Loucy (cell line): ENCODE results near the gene MOGAT3.
A peak's percentile ranks its signal among the peaks of the same experiment; 100 is the strongest.

ENCODE experiments used
- H2AFZ ChIP-seq: fragments of 200-600 bp; sonication (generic); 2 replicates; pipeline ENCODE4 v1.6.0; 2016; ENCODE audit warnings: antibody characterized with exemption, mild to moderate bottlenecking, low read length, moderate library complexity
- H3F3A ChIP-seq: fragments of 200-600 bp; 2 replicates; pipeline ENCODE4 v1.6.0; 2016; ENCODE audit warnings: antibody characterized with exemption, low read depth, mild to moderate bottlenecking
- H3K27me3 ChIP-seq: fragments of 200-600 bp; sonication (generic); 2 replicates; pipeline ENCODE4 v1.6.1; 2014; ENCODE audit warnings: low read length, mild to moderate bottlenecking; ENCODE audit not compliant: insufficient read depth, poor library complexity, severe bottlenecking
- H3K36me3 ChIP-seq: fragments of 200-600 bp; sonication (generic); 2 replicates; pipeline ENCODE4 v1.6.1; 2016; ENCODE audit warnings: low read length; ENCODE audit not compliant: insufficient read depth
- H3K4me1 ChIP-seq: fragments of 200-600 bp; sonication (generic); 2 replicates; pipeline ENCODE4 v1.5.1; 2014; ENCODE audit warnings: low read length, mild to moderate bottlenecking; ENCODE audit not compliant: insufficient read depth, poor library complexity, severe bottlenecking
- H3K4me2 ChIP-seq: fragments of 200-600 bp; sonication (generic); 2 replicates; pipeline ENCODE4 v1.6.0; 2014; ENCODE audit warnings: antibody characterized with exemption, low read length, low read depth, mild to moderate bottlenecking; ENCODE audit not compliant: poor library complexity, severe bottlenecking
- H3K4me3 ChIP-seq: fragments of 200-600 bp; sonication (generic); 2 replicates; pipeline ENCODE4 v1.5.1; 2014; ENCODE audit warnings: low read length, mild to moderate bottlenecking, mixed read lengths; ENCODE audit not compliant: poor library complexity, severe bottlenecking
- H3K79me2 ChIP-seq: fragments of 200-600 bp; sonication (generic); 2 replicates; pipeline ENCODE4 v1.6.1; 2014; ENCODE audit warnings: low read length; ENCODE audit not compliant: insufficient read depth
- H3K9ac ChIP-seq: fragments of 200-600 bp; sonication (generic); 2 replicates; pipeline ENCODE4 v1.6.0; 2014; ENCODE audit warnings: mild to moderate bottlenecking, low read depth, low read length, moderate library complexity; ENCODE audit not compliant: poor library complexity, severe bottlenecking
- H3K9me2 ChIP-seq: fragments of 200-600 bp; sonication (generic); replicated peaks from 2 replicates; pipeline ENCODE4 v1.6.1; 2016; ENCODE audit warnings: low read depth, low read length, mixed read lengths
- H3K9me3 ChIP-seq: fragments of 200-600 bp; sonication (generic); 2 replicates; pipeline ENCODE4 v1.6.1; 2014; ENCODE audit warnings: mild to moderate bottlenecking, antibody characterized with exemption, low read length, low read depth; ENCODE audit not compliant: insufficient read depth
- H4K20me1 ChIP-seq: fragments of 200-600 bp; sonication (generic); 2 replicates; pipeline ENCODE4 v1.6.0; 2014; ENCODE audit warnings: antibody characterized with exemption, low read length, mild to moderate bottlenecking; ENCODE audit not compliant: insufficient read depth, poor library complexity, severe bottlenecking
- EZH2phosphoT487 ChIP-seq: fragments of 200-600 bp; IDR thresholded peaks from 2 replicates; pipeline ENCODE4 v1.6.1; 2018; ENCODE audit warnings: antibody characterized with exemption, mild to moderate bottlenecking, moderate library complexity, borderline replicate concordance
- TF ChIP-seq, protein P1 (sequence below): fragments of 200-600 bp; sonication (generic); conservative IDR thresholded peaks from 2 replicates; pipeline ENCODE4 v1.5.1; 2014; ENCODE audit warnings: mild to moderate bottlenecking, antibody characterized with exemption, low read length

The MOGAT3 gene

DNA sequence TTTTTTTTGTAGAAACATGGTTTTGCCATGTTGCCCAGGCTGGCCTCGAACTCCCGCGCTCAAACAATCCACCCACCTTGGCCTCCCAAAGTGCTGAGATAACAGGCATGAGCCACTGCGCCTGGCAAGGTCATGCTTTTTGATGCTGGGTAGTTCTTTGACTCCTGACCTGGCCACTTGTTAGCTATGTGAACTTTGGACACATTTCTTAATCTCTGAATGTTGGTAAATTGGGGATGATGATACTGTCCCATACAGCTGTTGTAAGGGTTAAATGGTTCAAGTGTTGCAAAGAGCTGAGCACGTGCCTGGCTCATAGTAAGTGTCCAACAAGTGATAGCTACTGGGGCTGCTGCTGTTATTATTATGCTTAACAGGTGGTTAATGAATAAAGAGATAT lies 19.5 kb upstream of the MOGAT3 start:
- no peaks in the 10 kb centered on the region for H3K9me3 ChIP-seq
- no peaks in the 10 kb centered on the region for H3K9me2 ChIP-seq
- no peaks in the 10 kb centered on the region for H4K20me1 ChIP-seq
- H3F3A ChIP-seq = no peaks in the 10 kb centered on the region
- H3K9ac ChIP-seq = no peak overlapping the region
- no peaks in the 10 kb centered on the region for H3K27me3 ChIP-seq
- no peaks in the 10 kb centered on the region for H3K36me3 ChIP-seq
- no peak overlapping the region for H2AFZ ChIP-seq
- no peak for TF ChIP-seq EZH2phosphoT487
- TF ChIP-seq, protein P1, sequence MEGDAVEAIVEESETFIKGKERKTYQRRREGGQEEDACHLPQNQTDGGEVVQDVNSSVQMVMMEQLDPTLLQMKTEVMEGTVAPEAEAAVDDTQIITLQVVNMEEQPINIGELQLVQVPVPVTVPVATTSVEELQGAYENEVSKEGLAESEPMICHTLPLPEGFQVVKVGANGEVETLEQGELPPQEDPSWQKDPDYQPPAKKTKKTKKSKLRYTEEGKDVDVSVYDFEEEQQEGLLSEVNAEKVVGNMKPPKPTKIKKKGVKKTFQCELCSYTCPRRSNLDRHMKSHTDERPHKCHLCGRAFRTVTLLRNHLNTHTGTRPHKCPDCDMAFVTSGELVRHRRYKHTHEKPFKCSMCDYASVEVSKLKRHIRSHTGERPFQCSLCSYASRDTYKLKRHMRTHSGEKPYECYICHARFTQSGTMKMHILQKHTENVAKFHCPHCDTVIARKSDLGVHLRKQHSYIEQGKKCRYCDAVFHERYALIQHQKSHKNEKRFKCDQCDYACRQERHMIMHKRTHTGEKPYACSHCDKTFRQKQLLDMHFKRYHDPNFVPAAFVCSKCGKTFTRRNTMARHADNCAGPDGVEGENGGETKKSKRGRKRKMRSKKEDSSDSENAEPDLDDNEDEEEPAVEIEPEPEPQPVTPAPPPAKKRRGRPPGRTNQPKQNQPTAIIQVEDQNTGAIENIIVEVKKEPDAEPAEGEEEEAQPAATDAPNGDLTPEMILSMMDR = no peak
- no peak overlapping the region for H3K4me3 ChIP-seq
- peaks cover 19% of the 10 kb centered on the region for H3K4me1 ChIP-seq
- H3K79me2 ChIP-seq = peaks cover 30% of the 10 kb centered on the region
- peak overlapping the region; percentile 91 for H3K4me2 ChIP-seq

DNA sequence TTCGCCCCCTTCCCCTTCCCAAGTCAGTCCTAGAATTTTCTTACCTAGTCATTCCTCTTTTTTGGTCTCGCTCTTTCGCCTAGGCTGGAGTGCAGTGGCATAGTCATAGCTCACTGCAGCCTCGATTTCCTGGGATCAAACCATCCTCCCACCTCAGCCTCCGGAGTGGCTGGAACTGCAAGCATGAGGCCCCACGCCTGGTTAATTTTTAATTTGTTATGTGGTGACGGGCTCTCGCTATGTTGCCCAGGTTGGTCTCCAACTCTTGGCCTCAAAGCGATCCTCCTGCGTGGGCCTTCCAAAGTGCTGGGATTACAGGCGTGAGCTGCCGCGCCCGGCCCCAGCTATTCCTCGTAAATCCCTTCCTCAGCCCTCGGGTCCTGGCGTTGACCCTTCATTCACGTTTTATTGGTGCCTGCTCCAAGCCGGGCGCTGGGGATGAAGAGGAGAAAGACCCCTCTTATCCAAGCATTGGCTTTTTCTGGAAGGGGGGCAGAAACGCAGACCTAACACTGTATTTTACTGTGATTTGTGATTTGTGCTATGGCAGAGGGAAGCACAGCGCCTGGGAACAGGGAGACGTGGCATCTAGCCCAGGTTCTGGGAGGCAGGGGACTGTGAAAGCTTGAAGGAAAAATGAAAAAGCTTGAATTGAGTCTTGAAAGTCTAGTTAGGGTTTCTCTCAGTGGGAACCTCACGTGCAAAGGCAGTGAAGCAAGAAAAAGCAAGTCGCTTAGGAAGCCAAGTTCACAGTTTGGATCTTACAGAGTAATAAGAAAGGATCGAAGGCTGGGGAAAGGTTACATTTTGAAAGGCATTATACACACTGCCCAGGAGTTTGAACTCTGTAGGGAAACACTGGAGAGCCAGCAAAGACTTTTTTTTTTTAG lies 17.6 kb upstream of the MOGAT3 start:
- Histone ChIP-seq H3K79me2 (peaks cover 30% of the 10 kb centered on the region), H2AFZ (peak overlapping the region; percentile 35)
- TF ChIP-seq, protein P1 = no peak
- no peak for TF ChIP-seq EZH2phosphoT487

DNA sequence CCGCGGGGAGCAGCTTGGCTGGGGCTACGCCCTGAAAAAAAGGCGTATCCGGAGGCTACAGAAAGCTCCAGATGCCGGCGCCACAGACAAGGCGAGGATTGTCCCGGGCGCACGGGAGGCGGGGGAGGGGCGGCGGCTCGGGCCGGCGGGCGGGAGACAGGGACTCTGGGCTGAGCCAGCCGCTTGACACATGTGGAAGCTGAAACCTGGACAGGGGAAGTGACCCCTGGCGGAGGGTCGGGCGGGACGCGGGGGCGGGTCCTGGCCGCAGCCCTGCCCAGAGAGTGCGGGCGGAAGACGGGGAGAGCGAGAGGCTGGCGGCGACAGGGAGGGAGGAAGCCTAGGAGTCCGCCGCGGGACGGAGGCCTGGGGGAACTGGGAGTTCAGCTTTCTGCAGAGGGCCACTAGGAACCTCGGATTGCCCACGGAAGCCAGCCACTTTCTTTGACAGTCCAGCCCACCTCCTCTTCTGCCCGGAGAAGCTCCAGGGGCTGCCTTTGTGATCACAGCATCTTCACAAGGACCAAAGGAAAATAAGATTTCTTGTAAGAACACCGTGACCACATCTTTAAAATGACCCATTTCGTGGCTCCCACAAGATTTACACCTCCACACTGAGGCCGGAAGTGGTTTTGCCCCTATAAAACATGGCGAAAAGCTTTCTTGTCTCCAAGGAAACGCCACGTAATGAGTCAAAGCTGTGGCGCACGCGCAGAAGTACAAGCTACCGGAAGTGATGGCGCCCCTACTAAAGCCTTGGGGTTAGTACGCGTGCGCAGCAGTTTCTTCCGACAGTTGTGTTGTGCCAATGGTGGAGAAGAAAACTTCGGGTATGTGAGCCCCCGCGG lies 16.8 kb upstream of the MOGAT3 start, which contains the start of the genes PLOD3 and ZNHIT1:
PLOD3 (minus strand) TSS at position 194 of the 848 bp plus-strand sequence. CDS start 307 bp downstream, outside the sequence.
ZNHIT1 (plus strand) TSS at position 778 of the 848 bp plus-strand sequence; CDS start at position 809, 31 bp downstream.
- H3K4me3 ChIP-seq = peak within 1 kb of the TSS; percentile 80
- H3K4me2 ChIP-seq = peak within 1 kb of the TSS; percentile 91
- no peak for TF ChIP-seq EZH2phosphoT487
- TF ChIP-seq, protein P1 = no peak; the same call in 1 of the 2 replicates
- no peaks in the 10 kb centered on the region for H4K20me1 ChIP-seq
- H2AFZ ChIP-seq = peak within 1 kb of the TSS; percentile 83
- no peaks in the 10 kb centered on the region for H3K9me2 ChIP-seq
- no peaks in the 10 kb centered on the region for H3K36me3 ChIP-seq
- no peaks in the 10 kb centered on the region for H3K27me3 ChIP-seq
- peak within 1 kb of the TSS; percentile 79 for H3K9ac ChIP-seq
- H3F3A ChIP-seq = no peaks in the 10 kb centered on the region
- peaks cover 30% of the 10 kb centered on the region for H3K79me2 ChIP-seq
- H3K9me3 ChIP-seq = no peaks in the 10 kb centered on the region
- H3K4me1 ChIP-seq = peaks cover 19% of the 10 kb centered on the region

More for the DNA sequence above, 17.6 kb upstream of the MOGAT3 start:
- Histone ChIP-seq H3K4me3 (peak overlapping the region; percentile 80), H3K4me2 (peak overlapping the region; percentile 91), H3K36me3 (no peaks in the 10 kb centered on the region), H3F3A (no peaks in the 10 kb centered on the region), H3K9me3 (no peaks in the 10 kb centered on the region), H3K4me1 (peaks cover 19% of the 10 kb centered on the region), H4K20me1 (no peaks in the 10 kb centered on the region), H3K9ac (peak overlapping the region; percentile 79), H3K9me2 (no peaks in the 10 kb centered on the region), H3K27me3 (no peaks in the 10 kb centered on the region)
